HFFc6 (cell line): Measurements from ENCODE around the gene PATZ1. TPM values are rescaled to one million over a fixed set of nuclear protein-coding genes. Genes with fewer than 3 reads are reported as not detected.

ENCODE experiments used
- DNase-seq: peaks from one replicate; pipeline ENCODE4 v3.0.0-alpha.2; 2018
- H3K27ac Mint-ChIP-seq: 2 replicates; pipeline ENCODE4 v1.8.0; 2020; ENCODE audit warnings: mild to moderate bottlenecking, mixed read lengths
- H3K27me3 Mint-ChIP-seq: 2 replicates; pipeline ENCODE4 v1.8.0; 2021; ENCODE audit warnings: mild to moderate bottlenecking, moderate library complexity, mixed read lengths; ENCODE audit not compliant: insufficient read depth
- H3K36me3 Mint-ChIP-seq: 2 replicates; pipeline ENCODE4 v1.8.0; 2021; ENCODE audit warnings: low read depth, mixed read lengths
- H3K4me1 Mint-ChIP-seq: 2 replicates; pipeline ENCODE4 v1.8.0; 2020; ENCODE audit warnings: low read depth, mixed read lengths
- H3K4me3 Mint-ChIP-seq: 2 replicates; pipeline ENCODE4 v1.8.0; 2020; ENCODE audit warnings: mild to moderate bottlenecking, moderate library complexity, mixed read lengths
- H3K9me3 Mint-ChIP-seq: 2 replicates; pipeline ENCODE4 v1.8.0; 2020; ENCODE audit warnings: mild to moderate bottlenecking, mixed read lengths
- CTCF ChIP-seq: fragments of 200-600 bp; sonication (generic); IDR thresholded peaks from 2 replicates; pipeline ENCODE4 v1.5.0; 2021; ENCODE audit warnings: antibody characterized with exemption, mild to moderate bottlenecking
- total RNA-seq, 6 experiments: library from RNA; stranded (reverse); fragmentation: NEBNext Ultra II Directional; extraction: Animal tissue kit (Norgen Biotek cat#: 25700); gene quantifications; 2 replicates in 1 of 6; 3 replicates in 5 of 6; pipeline ENCODE4 v1.2.3, GENCODE V29; 2021

Gene PATZ1
- total RNA-seq, 6 experiments from 2014 or later = 12.4 to 16.0 (median 13.9) TPM

- DNase-seq = peak; percentile 45
- peak; percentile 84 for TF ChIP-seq CTCF
- H3K27ac Mint-ChIP-seq = no peak overlapping the region
- H3K4me3 Mint-ChIP-seq = peak overlapping the region; percentile 80
- H3K4me1 Mint-ChIP-seq = peaks cover 26% of the 10 kb centered on the region
- H3K27me3 Mint-ChIP-seq = no peaks in the 10 kb centered on the region
- H3K36me3 Mint-ChIP-seq = peaks cover 17% of the 10 kb centered on the region
- no peaks in the 10 kb centered on the region for H3K9me3 Mint-ChIP-seq
Observed at GRCh38 chr22:31345331-31346254, 553 bp downstream of the PATZ1 start.

- no peak for TF ChIP-seq CTCF
- Mint-ChIP-seq H3K9me3 (no peaks in the 10 kb centered on the region), H3K27ac (no peak overlapping the region), H3K36me3 (peaks cover 19% of the 10 kb centered on the region), H3K27me3 (peaks cover 2% of the 10 kb centered on the region; the same call in 1 of the 2 replicates), H3K4me3 (peak overlapping the region; percentile 80), H3K4me1 (peaks cover 26% of the 10 kb centered on the region)
- DNase-seq = no peak
Observed at GRCh38 chr22:31344578-31345330, 1.4 kb downstream of the PATZ1 start.

- peaks cover 26% of the 10 kb centered on the region for H3K4me1 Mint-ChIP-seq
- peak overlapping the region; percentile 80 for H3K4me3 Mint-ChIP-seq
- peaks cover 2% of the 10 kb centered on the region for H3K27me3 Mint-ChIP-seq
- peaks cover 19% of the 10 kb centered on the region for H3K36me3 Mint-ChIP-seq
- no peaks in the 10 kb centered on the region for H3K9me3 Mint-ChIP-seq
- no peak for DNase-seq
- TF ChIP-seq CTCF = no peak
- no peak overlapping the region for H3K27ac Mint-ChIP-seq
Observed at GRCh38 chr22:31344256-31344577, 1.9 kb downstream of the PATZ1 start.

- Mint-ChIP-seq H3K4me1 (peaks cover 26% of the 10 kb centered on the region), H3K9me3 (no peaks in the 10 kb centered on the region), H3K36me3 (peaks cover 19% of the 10 kb centered on the region), H3K27me3 (peaks cover 2% of the 10 kb centered on the region), H3K4me3 (peak overlapping the region; percentile 80), H3K27ac (peak overlapping the region; percentile 45)
- no peak for DNase-seq
- TF ChIP-seq CTCF = no peak
Observed at GRCh38 chr22:31343235-31344191, 2.6 kb downstream of the PATZ1 start.
